ENCODE results near the gene CACTIN.

The CACTIN gene

DNA sequence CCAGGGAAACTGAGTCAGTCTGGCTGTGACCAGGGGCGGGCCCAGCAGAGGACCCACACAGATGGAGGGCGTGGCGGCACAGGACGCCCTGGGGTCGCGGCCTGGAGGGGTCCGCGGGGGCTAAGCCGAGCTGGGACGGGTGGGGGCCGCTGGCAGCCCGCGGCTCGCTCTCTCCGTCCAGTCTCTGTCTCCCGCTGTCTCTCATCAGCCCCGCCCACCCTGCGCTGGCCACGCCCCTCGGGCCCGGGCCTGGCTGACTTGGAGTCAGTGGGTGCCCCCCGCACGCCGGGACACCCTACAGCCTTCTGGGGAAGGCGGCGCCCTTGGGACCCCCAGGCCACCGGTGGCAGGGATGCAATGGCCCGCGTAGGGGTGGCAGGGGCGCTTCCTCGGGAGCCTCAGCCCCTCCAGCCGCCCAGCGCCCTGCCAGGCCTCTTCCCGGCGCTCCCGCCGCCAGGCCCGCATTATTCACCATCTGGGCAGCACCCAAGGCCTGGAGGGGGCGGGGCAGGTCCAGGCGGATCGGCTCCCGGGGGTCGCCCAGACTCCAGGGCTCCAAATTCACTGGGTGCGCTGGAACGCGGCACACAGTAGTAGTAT lies 19.8 kb downstream of the CACTIN start, which contains the start of gene TBXA2R:
TSS of gene TBXA2R (minus strand) at position 186 of the 600 bp plus-strand sequence. CDS start 6,241 bp downstream, outside the sequence.
- peak within 1 kb of the TSS; percentile 6 for H3K9ac ChIP-seq (ENCODE audit: low read length)
- H3K4me1 ChIP-seq (ENCODE audit: control insufficient read depth, insufficient read depth, low read length): no peaks in the 10 kb centered on the region
- H3K4me3 ChIP-seq (ENCODE audit: low read length): peak within 1 kb of the TSS; percentile 68
- H3K27me3 ChIP-seq (ENCODE audit: control insufficient read depth, insufficient read depth, low read length): no peaks in the 10 kb centered on the region
- H3K27ac ChIP-seq (ENCODE audit: low read depth, low read length): peak within 1 kb of the TSS; percentile 64
- peaks cover 6% of the 10 kb centered on the region for H3K36me3 ChIP-seq (ENCODE audit: control insufficient read depth, insufficient read depth, low read length)

DNA sequence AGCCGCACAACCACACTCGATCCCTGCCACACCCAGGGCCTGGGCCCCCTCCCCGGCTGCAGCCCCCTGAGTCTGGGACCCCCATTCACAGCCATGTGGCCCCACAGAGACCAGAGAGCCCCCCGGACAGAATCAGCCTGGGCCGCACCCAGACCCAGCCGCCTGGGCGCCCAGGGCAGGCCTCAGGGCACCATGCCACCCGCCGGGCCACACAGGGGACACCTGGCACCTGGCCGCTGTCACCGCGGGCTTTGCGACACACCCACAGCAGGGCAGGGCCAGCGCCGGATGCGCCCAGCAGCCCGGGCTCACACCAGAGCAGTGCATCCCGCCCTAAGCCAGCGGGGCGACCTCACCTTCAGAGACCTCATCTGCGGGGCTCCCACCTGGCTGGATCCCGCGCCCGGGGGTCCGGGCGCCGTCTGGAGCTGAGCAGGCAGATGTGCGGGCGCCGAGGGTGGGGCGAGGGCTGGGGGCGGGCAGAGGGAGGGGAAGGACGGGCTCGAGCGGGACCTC lies 20.4 kb downstream of the CACTIN start:
- H3K9ac ChIP-seq (ENCODE audit: low read length): no peak overlapping the region

DNA sequence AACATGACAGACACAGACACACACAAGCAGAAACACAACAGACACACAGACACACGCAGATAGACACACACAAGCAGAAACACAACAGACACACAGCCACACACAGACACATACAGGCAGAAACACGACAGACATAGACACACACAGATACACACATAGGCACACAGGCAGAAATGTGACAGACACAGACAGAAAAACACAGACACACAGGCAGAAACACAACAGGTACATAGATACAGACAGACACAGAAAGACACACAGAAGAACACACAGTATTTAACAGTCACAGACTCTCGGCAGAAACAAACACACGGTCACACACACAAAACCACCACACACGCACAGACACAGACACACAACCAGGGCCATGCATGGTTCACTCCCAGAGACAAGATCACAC lies 20.8 kb downstream of the CACTIN start:
- Histone ChIP-seq H3K27me3 (ENCODE audit: control insufficient read depth, insufficient read depth, low read length) (no peaks in the 10 kb centered on the region), H3K4me1 (ENCODE audit: control insufficient read depth, insufficient read depth, low read length) (no peaks in the 10 kb centered on the region), H3K9ac (ENCODE audit: low read length) (no peak overlapping the region), H3K27ac (ENCODE audit: low read depth, low read length) (no peak overlapping the region), H3K4me3 (ENCODE audit: low read length) (peak overlapping the region; percentile 68), H3K36me3 (ENCODE audit: control insufficient read depth, insufficient read depth, low read length) (peaks cover 2% of the 10 kb centered on the region)

More for the DNA sequence above, 20.4 kb downstream of the CACTIN start:
- peak overlapping the region; percentile 68 for H3K4me3 ChIP-seq (ENCODE audit: low read length)
- H3K4me1 ChIP-seq (ENCODE audit: control insufficient read depth, insufficient read depth, low read length): no peaks in the 10 kb centered on the region
- no peak overlapping the region for H3K27ac ChIP-seq (ENCODE audit: low read depth, low read length)
- peaks cover 2% of the 10 kb centered on the region for H3K36me3 ChIP-seq (ENCODE audit: control insufficient read depth, insufficient read depth, low read length)
- H3K27me3 ChIP-seq (ENCODE audit: control insufficient read depth, insufficient read depth, low read length): no peaks in the 10 kb centered on the region

DNA sequence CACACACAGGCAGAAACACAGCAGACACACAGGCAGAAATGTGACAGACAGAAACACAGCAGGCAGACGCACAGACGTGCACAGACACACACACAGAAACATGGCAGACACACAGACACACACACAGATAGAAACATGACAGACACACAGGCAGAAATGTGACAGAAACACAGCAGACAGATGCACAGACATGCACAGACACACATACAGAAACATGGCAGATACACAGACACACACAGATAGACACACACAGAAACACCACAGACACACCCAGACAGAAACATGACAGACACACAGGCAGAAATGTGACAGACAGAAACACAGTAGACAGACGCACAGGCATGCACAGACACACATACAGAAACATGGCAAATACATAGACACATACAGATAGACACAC lies 21.2 kb downstream of the CACTIN start:
- Histone ChIP-seq H3K27ac (ENCODE audit: low read depth, low read length) (no peak overlapping the region), H3K4me3 (ENCODE audit: low read length) (peak overlapping the region; percentile 68), H3K36me3 (ENCODE audit: control insufficient read depth, insufficient read depth, low read length) (peaks cover 2% of the 10 kb centered on the region), H3K4me1 (ENCODE audit: control insufficient read depth, insufficient read depth, low read length) (no peaks in the 10 kb centered on the region), H3K27me3 (ENCODE audit: control insufficient read depth, insufficient read depth, low read length) (no peaks in the 10 kb centered on the region), H3K9ac (ENCODE audit: low read length) (no peak overlapping the region)

DNA sequence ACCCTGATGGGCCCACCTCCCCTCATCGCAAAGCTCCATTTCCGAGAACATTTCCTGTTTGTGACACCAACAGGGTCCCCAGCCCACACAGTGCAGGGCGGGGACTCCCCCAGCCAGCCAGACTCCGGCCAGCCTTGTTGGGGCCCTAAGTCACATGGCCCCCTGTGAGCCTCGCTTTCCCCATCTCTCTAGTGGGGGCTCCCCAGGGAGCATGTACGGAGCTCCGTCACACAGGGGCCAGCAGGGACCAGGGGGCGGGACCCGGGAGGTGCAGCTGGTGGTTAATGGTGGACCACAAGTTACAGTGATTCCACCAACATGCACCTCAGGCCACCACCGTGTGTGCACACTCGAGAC lies 21.6 kb downstream of the CACTIN start:
- H3K27me3 ChIP-seq (ENCODE audit: control insufficient read depth, insufficient read depth, low read length): no peaks in the 10 kb centered on the region
- H3K36me3 ChIP-seq (ENCODE audit: control insufficient read depth, insufficient read depth, low read length): no peaks in the 10 kb centered on the region
- H3K27ac ChIP-seq (ENCODE audit: low read depth, low read length): no peak overlapping the region
- no peak overlapping the region for H3K9ac ChIP-seq (ENCODE audit: low read length)
- H3K4me1 ChIP-seq (ENCODE audit: control insufficient read depth, insufficient read depth, low read length): no peaks in the 10 kb centered on the region
- H3K4me3 ChIP-seq (ENCODE audit: low read length): no peak overlapping the region

DNA sequence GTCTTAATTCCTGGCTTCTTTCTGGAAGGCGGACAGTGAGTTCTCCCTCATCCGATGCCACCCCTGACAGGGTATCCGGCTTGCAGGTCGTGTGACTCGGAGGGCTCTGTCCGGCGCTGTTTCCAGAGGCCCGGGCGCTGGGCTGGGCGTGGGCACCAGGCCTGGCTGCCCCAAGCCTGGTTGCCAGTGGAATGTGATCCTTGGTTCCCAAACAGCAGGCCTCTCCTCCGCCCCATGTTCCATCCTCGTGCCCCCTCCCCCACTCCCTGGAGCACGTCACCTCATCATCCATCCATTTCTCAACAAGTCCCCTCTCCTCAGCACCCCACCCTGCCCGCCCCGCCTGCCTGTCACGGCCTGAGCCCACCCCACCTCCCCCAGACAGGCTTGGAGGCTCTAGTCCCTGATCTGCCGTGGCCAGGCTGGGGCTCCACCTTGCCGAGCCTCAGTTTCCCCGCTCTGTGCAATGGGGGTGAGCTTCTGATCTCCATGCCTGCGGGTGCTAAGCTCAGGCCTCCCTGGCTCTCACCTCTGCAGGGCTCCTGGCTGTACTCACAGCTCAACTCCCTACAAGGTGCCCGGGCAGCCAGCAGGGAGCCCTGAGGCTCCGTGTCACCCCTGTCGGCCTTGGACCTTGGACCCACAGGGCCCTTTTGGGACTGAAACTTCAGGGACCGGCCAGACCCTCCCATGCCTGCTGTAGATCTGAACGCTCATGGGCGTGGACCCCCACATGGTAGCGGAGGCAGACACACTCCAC lies 22.2 kb downstream of the CACTIN start:
- H3K27me3 ChIP-seq (ENCODE audit: control insufficient read depth, insufficient read depth, low read length): no peaks in the 10 kb centered on the region
- no peak overlapping the region for H3K4me3 ChIP-seq (ENCODE audit: low read length)
- H3K27ac ChIP-seq (ENCODE audit: low read depth, low read length): no peak overlapping the region
- no peak overlapping the region for H3K9ac ChIP-seq (ENCODE audit: low read length)
- no peaks in the 10 kb centered on the region for H3K4me1 ChIP-seq (ENCODE audit: control insufficient read depth, insufficient read depth, low read length)
- H3K36me3 ChIP-seq (ENCODE audit: control insufficient read depth, insufficient read depth, low read length): no peaks in the 10 kb centered on the region

DNA sequence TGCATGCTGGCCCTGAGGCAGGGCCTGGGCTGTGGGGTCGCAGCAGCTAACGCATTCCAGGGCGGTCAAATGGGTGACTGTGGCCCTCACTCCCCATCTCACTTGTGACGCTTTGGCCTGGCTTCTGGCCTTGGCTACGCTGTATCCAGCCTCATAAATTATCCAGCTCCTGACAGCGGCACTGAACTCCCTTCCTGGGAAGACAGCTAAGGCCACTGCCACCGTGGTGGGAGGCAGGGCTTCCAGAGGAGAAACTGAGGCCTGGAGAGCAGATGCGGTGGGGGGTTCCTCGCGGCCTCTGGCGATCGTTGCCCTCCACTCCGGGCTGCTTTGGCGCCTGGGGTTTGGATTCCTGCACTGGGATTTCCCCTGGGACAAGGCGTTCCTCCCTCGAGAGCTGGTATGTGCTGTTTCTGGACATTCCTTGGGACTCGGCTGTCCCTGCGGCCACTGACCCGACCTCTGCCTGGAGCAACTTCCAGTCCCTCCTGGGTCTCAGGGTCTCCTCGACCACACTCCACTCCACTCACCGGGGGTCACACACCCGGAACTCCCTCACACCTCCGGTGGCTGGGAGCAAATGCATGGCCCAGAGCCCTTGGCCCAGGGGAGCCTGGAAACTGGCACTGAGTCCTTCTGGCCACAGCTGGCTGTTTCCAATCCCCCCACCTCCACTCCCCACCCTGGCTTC lies 23.3 kb downstream of the CACTIN start:
- H3K27ac ChIP-seq (ENCODE audit: low read depth, low read length): no peak overlapping the region
- H3K27me3 ChIP-seq (ENCODE audit: control insufficient read depth, insufficient read depth, low read length): no peaks in the 10 kb centered on the region
- H3K36me3 ChIP-seq (ENCODE audit: control insufficient read depth, insufficient read depth, low read length): no peaks in the 10 kb centered on the region
- H3K4me1 ChIP-seq (ENCODE audit: control insufficient read depth, insufficient read depth, low read length): no peaks in the 10 kb centered on the region
- no peak overlapping the region for H3K4me3 ChIP-seq (ENCODE audit: low read length)
- no peak overlapping the region for H3K9ac ChIP-seq (ENCODE audit: low read length)

DNA sequence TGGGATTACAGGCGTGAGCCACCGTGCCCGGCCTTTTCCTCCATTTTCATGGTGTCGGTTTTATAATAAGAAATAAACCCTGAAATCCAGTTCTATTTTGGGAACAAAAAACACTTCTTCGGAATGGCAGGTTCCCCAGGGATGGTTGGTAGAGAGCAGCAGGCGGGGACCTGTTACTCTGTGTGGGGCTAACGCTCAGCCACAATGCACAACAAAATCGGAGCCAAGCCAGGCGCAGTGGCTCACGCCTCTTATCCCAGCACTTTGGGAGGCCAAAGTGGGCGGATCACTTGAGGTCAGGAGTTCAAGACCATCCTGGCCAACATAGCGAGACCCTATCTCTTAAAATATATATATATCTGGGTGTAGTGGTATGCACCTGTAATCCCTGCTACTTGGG lies 25.6 kb downstream of the CACTIN start:
- H3K9ac ChIP-seq (ENCODE audit: low read length): no peak overlapping the region
- no peaks in the 10 kb centered on the region for H3K36me3 ChIP-seq (ENCODE audit: control insufficient read depth, insufficient read depth, low read length)
- H3K27ac ChIP-seq (ENCODE audit: low read depth, low read length): no peak overlapping the region
- no peaks in the 10 kb centered on the region for H3K4me1 ChIP-seq (ENCODE audit: control insufficient read depth, insufficient read depth, low read length)
- no peaks in the 10 kb centered on the region for H3K27me3 ChIP-seq (ENCODE audit: control insufficient read depth, insufficient read depth, low read length)
- H3K4me3 ChIP-seq (ENCODE audit: low read length): no peak overlapping the region

DNA sequence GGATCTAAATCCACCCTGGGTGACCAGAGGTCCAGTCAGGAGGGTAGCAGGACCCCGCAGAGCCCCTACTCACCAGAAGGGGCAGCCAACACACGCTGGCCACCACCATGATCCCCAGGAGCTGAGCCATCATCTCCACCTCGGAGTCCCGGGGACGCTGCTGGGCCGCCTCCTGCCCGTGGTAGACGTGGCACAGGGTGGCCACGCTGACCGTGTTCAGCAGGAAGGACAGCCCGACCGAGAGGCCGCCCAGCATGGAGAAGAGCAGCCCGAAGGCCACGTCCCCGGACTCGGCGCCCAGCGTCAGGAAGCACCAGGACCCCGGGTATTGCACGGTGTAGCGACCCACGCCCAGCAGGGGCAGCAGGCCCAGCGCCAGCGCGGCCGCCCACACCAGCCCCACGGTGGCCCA lies 26.8 kb downstream of the CACTIN start:
- no peaks in the 10 kb centered on the region for H3K36me3 ChIP-seq (ENCODE audit: control insufficient read depth, insufficient read depth, low read length)
- no peak overlapping the region for H3K9ac ChIP-seq (ENCODE audit: low read length)
- H3K27ac ChIP-seq (ENCODE audit: low read depth, low read length): no peak overlapping the region

DNA sequence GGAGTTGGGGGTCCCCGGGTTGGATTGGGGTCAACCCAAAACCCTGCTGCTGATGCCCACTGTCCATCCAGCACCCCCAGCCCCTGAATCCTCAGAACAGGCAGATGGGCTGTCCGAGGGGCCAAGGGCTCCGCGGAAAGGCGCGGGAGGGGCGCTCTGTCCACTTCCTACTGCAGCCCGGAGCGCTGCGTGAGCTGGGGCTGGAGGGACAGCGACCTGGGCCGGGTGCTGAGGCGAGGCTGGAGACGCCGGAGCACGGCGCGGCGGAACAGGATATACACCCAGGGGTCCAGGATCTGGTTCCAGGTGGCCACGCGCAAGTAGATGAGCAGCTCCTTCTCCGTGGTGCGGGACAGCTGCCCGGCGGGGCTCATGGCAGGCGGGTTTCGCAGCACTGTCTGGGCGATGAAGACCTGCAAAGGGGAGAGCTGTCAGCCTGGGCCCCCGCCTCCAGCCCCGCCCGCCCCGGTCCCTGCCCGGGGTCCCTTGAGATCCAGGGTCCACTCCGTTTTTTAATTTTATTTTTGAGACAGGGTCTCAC lies 31.0 kb downstream of the CACTIN start:
- no peak overlapping the region for H3K9ac ChIP-seq (ENCODE audit: low read length)
- H3K27ac ChIP-seq (ENCODE audit: low read depth, low read length): no peak overlapping the region
- no peak overlapping the region for H3K4me3 ChIP-seq (ENCODE audit: low read length)
- H3K4me1 ChIP-seq (ENCODE audit: control insufficient read depth, insufficient read depth, low read length): no peaks in the 10 kb centered on the region
- H3K27me3 ChIP-seq (ENCODE audit: control insufficient read depth, insufficient read depth, low read length): no peaks in the 10 kb centered on the region
- no peaks in the 10 kb centered on the region for H3K36me3 ChIP-seq (ENCODE audit: control insufficient read depth, insufficient read depth, low read length)

More for the DNA sequence above, 26.8 kb downstream of the CACTIN start:
- Histone ChIP-seq H3K4me1 (ENCODE audit: control insufficient read depth, insufficient read depth, low read length) (no peaks in the 10 kb centered on the region), H3K27me3 (ENCODE audit: control insufficient read depth, insufficient read depth, low read length) (no peaks in the 10 kb centered on the region), H3K4me3 (ENCODE audit: low read length) (no peak overlapping the region)

DNA sequence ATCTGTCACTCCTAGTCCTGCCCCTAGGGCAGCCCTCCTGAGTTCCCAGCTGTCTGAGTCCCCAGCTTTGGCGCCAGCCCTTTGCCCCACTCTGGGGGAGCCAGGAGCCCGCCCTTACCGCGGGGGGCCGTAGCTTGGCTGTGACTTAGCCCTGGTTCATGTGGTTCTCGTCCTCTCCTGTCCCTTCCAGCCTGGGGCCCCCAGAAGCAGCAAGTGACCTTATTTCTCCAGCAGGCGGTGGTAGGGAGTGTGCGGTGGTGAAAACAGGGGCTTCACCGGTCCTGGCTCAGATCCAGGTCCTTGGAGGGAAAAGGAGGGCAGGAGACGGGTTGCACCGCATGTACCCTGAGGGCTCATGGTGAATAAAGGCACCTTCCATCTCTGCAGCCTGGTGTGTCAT lies 33.4 kb downstream of the CACTIN start:
- Histone ChIP-seq H3K4me1 (ENCODE audit: control insufficient read depth, insufficient read depth, low read length) (no peaks in the 10 kb centered on the region), H3K36me3 (ENCODE audit: control insufficient read depth, insufficient read depth, low read length) (no peaks in the 10 kb centered on the region), H3K27ac (ENCODE audit: low read depth, low read length) (no peak overlapping the region), H3K4me3 (ENCODE audit: low read length) (no peak overlapping the region), H3K27me3 (ENCODE audit: control insufficient read depth, insufficient read depth, low read length) (no peaks in the 10 kb centered on the region), H3K9ac (ENCODE audit: low read length) (no peak overlapping the region)

DNA sequence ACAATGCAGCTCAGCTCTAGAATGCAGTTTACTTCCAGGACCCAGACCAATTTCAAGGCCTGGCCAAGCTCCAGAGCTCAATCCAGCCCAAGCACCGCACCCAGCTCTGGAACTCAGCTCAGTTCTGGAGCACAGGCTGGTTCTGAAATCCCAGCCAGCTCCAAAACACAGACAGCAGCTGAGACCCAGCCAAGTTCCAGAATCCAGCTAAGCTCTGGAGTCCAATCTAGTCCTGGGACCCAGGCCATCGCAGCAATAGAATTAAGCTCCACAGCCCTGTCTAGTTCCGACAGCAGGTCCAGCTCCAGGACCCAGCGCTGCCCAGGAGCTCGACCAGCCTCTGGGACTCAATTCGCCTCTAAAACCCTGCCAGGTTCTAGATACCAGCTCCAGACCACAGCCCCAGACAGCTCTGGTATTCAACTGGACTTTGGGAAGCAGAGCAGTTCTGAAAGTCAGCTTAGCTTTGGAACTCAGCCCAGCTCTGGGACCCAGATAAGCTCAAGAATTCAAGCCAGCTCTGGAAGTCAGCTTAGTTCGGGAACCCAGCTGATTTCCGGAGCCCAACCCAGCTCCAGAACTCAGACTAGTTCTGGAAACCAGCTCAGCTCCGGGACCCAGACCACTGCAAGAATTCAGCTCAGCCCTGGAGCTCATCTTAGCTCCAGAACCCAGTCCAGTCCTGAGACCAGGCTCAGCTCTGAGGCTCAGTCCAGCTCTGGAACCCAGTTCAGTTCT lies 34.5 kb downstream of the CACTIN start:
- H3K36me3 ChIP-seq (ENCODE audit: control insufficient read depth, insufficient read depth, low read length): no peaks in the 10 kb centered on the region
- H3K4me1 ChIP-seq (ENCODE audit: control insufficient read depth, insufficient read depth, low read length): no peaks in the 10 kb centered on the region
- H3K4me3 ChIP-seq (ENCODE audit: low read length): no peak overlapping the region
- H3K27me3 ChIP-seq (ENCODE audit: control insufficient read depth, insufficient read depth, low read length): no peaks in the 10 kb centered on the region
- H3K9ac ChIP-seq (ENCODE audit: low read length): no peak overlapping the region
- H3K27ac ChIP-seq (ENCODE audit: low read depth, low read length): no peak overlapping the region
